Stimulated activated CD4-positive, alpha-beta T cell treated with anti-CD3 and anti-CD28 coated beads, TNF-alpha, amount 100 ng/mL, for 24 hours (primary cell): Measurements from ENCODE around the gene SIX2.
A peak's percentile ranks its signal among the peaks of the same experiment; 100 is the strongest.

ENCODE experiments used
- DNase-seq, 3 experiments: peaks; one replicate each; pipeline ENCODE4 v3.0.0-alpha.2; 2020; ENCODE audit warnings: low read depth in 3 of 3

The SIX2 gene

DNA sequence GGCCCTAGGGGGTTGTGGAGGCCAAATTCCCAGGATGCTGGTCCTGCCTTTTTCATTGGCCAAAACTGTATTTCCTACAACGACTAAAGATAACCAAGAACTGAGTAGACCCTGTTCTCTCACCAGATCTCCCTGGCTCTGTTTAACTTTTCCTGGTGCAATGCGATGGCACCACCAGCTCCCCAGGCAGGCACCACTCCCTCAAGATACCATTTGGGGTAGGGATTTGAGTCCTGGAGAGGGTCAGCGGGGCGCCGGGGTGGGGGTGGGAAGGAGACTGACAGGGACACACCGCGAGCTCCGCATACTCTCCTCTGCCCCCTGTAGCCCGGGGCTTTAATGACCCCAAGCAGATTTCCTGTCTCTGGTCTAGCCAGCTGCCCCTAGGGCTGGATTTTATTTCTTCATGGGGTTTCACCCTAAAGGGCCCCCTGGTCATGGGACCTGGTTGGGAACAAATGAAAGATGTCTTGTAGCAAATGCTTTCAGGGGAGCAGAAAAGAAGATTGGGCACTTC is 7.3 kb downstream of the SIX2 start:
- DNase-seq: no peak

DNA sequence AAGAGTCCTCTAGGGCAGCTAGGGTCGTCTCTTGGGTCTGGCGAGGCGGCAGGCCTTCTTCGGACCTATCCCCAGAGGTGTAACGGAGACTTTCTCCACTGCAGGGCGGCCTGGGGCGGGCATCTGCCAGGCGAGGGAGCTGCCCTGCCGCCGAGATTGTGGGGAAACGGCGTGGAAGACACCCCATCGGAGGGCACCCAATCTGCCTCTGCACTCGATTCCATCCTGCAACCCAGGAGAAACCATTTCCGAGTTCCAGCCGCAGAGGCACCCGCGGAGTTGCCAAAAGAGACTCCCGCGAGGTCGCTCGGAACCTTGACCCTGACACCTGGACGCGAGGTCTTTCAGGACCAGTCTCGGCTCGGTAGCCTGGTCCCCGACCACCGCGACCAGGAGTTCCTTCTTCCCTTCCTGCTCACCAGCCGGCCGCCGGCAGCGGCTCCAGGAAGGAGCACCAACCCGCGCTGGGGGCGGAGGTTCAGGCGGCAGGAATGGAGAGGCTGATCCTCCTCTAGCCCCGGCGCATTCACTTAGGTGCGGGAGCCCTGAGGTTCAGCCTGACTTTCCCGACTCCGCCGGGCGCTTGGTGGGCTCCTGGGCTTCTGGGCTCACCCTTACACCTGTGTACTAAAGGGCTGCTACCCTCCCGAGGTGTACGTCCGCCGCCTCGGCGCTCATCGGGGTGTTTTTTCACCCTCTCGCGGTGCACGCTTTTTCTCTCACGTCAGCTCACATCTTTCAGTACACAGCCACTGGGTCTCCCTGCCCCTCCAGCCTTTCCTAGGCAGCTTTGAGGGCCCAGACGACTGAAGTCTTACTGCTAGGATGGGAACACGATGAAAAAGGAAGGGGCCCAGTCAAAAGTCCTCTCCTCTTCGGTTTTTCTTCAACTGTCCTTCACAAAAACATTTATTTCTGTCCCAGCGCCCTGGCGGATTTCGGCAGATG is 8.1 kb downstream of the SIX2 start:
- DNase-seq: no peak

DNA sequence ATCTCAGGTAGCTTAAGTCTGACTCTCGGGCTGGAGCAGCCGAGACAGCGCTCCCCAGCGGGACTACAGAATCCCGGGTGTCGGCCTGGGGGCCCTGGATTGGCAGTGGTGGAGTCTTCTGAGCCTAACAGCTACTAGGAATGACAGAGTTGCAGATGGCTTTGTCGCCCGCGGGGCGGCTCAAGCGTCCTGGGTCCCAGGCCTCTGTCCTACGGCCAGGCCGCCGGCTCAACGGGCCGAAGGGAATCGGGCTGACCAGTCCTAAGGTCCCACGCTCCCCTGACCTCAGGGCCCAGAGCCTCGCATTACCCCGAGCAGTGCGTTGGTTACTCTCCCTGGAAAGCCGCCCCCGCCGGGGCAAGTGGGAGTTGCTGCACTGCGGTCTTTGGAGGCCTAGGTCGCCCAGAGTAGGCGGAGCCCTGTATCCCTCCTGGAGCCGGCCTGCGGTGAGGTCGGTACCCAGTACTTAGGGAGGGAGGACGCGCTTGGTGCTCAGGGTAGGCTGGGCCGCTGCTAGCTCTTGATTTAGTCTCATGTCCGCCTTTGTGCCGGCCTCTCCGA is 8.8 kb downstream of the SIX2 start:
- no peak for DNase-seq

DNA sequence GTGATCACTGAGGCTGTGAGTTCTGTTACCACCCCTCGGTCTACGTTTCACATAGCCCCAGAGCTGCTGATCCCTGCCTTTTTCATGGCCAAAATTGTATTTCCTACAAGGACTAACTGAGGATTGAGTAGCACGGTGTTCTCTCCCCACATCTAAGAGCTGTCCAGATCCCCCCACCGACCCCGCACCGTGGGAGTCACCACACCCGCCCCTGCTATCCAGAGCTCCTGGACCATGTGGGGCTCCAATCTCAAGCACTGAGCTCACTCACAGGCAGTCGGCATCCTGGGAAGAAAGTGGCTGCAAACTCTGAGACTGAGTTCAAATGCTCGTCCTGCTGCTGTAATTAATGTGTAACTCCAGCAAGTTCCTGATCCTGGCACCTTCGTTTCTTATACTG is 9.7 kb downstream of the SIX2 start:
- DNase-seq: no peak

DNA sequence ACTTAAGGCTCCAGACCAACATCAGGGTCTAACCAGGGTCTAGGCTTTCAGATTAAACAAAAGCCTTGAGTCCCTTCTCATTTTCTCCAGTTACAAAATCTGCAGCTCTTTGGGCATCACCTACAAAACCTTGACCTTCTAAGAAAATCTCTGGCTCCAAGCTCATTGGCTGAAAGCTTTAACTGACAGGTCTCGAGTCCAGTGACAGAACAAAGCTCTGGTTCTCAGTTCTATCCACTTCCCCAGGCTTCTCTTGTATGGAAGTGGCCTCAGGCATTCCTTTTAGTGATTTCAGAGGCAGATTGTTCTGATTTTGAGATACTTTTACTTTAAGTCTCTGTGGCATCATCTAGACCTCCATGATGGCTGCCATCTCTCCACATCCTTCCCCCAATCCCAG is 11.3 kb downstream of the SIX2 start:
- no peak for DNase-seq

DNA sequence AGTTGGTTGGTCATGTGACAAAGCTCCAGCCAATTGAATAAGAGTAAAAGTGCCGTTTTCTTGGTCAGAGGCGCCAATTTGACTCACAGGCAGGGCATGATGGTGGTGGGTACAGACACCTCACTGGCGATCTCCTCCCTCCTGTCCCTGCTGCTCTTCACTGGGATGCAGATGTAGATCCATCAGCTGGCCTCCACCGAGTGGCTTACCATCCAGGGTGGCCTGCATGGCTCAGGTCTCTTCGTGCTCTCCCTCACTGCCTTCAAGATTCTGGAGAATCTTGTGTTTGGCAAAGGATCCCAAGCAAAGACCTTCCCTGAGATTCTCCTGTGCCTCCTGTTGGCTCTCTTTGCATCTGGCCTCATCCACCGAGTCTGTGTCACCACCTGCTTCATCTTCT is 12.9 kb downstream of the SIX2 start:
- DNase-seq: no peak

DNA sequence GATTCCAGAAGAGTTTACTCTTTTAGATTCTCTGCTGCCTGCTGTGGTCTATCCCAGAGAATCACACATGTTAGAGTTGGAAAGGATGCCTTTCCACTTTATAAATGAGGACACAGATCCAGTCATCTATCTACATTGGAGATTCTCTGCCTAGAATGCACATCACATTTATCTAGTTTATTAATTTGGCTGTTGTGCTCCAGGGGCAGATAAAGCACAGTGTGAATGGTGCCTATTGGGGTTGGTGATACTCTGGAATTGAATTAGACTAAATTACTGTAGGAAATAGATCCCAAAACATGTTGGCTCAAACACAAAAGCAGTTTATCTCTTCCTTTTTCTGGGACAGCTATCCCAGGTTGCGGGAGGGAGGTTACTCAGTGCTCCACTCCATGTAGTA is 14.9 kb downstream of the SIX2 start:
- DNase-seq: no peak

DNA sequence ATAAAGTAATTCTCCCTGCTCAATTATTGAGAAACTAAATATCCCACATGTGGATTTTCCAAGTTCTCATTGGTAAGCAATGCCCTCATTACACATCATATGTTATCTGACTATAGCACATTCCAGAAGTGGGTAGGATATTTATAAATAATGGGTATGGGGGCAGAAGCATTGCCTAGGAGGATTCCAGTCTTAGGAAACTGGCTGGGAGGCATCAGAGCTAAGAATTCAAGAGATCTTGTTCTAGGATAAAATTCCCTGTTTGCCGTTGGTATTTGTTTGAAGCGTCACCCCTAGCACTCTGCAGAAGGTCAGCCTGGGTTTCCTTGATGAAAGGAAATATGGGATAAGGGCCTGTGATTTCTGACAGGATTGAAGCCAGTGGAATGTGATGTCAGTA is 20.1 kb downstream of the SIX2 start:
- no peak for DNase-seq

DNA sequence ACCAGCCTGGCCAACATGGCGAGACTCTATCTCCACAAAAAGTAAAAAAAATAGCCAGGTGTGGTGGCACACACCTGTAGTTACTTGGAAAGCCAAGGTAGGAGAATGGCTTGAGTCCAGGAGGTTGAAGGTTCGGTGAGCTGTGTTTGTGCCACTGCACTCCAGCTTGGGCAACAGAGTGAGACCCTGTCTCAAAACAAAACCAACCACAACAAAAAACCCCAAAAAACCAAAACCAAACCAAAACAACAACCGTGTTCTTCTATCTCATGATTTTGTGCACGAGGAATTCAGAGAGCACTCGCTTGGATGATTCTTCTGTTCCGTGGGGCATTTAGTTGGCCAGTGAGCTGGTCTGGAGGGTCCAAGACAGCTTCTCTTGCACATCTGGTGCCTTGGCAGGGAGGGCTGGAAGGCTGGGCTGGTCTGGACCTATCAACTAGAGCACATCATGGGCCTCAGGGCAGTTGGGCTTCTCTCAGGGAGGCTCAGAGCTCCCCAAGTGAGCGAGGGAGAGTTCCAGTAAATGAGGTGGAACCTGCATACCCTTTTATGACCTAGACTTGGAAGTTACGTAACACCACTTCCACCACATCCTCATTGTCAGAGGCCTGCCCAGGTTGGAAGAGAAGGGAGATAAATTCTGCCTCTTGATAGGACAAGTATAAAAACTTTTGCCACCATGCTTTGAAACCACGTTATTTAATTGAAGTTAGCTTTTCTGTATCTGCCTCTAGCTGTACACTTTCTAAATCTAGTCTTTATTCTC is 25.2 kb downstream of the SIX2 start:
- no peak for DNase-seq

DNA sequence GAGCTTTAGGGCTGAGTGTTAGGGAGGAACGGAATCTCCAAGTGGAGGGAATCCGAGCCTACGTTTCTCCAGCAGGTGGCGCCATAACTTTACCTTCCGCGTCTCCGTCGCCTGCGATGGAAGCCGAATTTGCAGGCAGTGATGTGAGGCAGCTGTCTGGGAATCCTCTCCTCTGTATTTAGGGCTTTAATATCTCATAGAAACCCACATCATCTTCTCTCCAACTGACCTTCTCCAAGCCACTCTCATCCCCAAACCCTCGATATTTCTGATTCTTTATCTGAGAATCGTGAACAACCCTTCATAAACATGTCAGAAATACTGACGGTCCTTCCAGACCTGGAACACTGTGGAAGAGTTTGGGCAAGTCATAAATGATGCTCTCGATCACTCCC is 27.5 kb downstream of the SIX2 start:
- peak; percentile 52 to 59 (median 54) for DNase-seq

DNA sequence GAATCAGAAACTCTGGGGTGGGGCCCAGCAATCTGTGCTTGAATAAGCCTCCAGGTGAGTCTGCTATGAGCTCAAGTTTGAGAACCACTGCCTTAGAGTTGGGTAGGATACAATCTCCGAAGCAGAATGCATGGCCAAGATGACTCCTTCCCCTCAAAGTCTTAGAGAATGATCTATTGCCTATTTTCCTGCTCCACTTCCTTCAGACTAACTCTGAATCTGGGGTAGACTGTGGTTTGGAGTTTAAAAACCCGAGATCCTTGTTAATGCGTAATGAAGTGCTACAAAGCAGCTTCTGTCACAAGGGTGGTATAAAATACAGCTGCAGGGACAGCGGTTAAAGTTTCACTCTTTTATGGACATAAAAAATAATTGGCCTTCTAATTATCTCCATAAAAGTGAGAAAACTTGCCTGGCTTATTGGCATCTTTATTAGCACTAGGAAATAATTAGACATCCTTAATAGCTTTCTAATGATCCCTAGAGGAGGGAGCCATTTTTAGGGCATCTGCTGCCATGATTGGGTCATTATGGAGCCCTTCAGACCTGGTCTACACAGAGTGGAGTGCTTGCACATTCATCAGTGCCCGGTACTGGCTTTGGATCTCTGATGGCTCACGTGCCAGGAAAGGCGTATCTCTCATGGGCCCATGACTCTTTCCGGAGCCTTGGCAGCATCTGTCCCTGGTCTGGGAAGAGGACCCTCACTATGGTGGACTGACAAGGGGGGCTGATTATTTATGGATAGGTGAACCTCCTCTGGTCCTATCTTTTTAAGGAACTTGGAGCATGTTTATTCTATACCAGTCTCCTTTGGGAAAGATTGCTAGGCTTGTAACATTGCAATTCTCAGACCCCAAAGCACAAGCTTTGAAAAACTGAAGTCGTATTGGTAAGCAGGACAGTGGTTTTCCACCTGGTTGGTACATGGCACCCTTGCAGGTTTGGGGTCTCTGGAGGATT is 28.2 kb downstream of the SIX2 start:
- no peak for DNase-seq

DNA sequence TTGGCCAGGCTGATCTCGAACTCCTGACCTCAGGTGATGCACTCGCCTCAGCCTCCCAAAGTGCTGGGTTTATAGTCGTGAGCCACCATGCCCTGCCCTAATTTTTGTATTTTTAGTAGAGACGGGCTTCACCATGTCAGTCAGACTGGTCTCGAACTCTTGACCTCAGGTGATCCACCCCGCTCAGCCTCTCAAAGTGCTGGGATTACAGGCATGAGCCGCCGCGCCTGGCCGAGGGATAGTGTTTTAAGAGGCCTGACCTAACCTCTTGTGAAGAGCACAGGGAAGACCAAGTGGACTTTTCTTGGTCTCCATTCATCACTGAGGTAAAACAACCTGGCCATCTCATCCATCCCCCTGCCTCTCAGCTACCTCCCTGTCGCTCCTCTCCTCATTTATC is 29.7 kb downstream of the SIX2 start:
- DNase-seq: no peak

DNA sequence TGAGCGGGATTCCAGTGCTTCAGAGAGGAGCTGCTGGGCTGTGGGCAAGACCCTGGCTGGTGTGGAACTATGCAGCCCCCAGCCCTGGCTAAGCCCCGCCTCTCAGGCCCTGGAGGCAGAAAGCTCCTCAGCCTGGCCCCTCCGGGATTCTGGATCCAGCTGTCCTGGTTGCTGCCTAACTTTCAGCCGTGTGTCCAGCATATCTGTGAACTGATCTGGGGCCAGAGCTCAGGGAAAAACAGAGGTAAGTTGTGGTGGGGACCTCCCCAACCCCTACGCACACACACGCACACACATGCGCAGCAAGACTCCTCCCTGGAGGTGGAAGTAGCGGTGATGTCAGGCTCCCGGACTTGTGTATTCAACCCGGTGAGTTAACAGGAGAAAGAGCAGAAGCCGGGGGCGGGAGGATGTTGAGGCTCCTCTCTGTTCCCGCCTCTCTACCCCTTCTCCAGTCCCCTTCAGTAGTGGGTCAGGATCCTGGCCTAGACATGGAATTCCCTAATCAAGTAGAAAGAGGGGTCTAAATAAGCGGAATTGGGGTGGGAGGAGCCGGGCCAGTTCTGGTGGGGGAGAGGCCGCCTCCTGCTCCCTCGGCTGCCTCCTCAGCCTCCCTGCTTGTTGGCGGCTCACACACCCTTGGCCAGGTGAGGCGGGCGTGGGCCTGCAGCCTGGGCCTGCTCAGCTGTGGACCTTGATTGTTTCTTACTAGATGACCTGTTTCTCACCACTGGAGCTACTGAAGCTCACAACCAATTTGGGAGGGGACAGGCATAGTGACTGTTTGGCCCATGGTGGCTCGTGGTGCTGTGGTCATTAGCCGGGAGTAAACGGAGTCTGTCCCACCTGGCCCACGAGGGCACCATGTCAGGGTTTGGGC is 33.4 kb downstream of the SIX2 start:
- DNase-seq: no peak

DNA sequence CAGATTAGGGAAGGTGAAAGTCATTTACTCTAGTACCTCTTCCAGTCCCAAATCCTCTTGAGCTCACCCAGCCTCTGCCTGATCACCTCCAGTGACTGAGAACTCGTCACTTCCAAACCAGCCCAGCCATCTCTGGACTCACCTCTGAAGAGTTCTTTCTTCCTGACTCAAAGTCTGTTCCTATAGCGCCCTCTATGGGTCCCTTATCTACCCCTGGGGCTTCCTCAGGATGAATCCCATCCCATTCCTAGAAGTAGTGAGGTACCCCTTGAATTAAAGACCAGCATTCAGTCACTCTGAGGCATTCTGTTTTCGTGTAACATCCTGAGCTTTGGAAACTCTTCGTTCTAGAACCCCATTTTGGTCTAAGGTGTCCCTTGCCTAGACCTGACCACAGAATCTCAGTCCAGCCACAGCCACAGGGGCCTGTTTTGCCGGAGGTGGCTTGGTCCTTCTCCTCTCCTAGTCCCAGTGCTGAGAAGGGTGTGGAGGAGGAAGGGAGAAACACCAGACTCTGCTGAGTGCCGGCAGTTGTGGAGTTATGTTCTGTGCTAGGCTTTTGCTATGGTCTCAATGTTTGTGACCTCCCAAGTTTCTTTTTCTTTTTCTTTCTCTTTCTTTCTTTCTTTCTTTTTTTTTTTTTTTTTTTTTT is 35.1 kb downstream of the SIX2 start:
- no peak for DNase-seq

DNA sequence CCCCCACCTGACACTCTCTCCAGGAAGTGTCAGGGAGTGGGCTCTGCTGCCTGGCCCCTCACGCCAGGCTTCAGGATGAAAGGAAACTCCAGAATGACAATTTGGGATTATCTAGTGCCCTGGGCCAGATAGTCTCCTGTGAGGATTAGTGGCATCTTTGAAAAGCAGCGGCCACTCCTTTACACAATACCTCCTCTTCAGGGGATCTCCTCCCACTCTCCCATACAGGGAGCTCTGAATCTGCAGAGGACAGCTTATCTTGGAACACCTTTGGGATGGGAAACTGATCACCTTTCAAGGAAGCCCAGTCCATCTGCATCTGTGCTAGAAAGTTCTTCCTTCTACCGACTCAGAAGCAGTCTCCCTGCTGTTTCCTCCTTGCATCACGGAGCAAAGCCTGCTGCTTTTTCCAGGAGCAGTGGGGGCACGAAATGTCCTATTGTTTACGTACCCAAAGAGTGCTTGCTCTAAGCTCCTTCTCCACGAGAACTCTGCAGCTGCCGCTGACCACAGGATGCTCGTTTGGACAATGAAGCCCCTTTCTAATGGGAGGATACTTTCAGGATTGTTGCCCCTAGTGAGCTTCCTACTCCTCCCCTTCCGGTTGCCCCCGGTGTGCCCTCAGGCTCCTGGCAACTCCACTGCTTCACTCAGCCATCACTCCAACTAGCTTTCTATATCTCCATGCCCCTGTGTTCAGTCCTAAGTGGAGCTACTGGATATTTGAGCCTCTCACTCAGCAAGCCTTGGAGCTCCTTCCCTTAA is 36.3 kb downstream of the SIX2 start:
- DNase-seq: no peak

DNA sequence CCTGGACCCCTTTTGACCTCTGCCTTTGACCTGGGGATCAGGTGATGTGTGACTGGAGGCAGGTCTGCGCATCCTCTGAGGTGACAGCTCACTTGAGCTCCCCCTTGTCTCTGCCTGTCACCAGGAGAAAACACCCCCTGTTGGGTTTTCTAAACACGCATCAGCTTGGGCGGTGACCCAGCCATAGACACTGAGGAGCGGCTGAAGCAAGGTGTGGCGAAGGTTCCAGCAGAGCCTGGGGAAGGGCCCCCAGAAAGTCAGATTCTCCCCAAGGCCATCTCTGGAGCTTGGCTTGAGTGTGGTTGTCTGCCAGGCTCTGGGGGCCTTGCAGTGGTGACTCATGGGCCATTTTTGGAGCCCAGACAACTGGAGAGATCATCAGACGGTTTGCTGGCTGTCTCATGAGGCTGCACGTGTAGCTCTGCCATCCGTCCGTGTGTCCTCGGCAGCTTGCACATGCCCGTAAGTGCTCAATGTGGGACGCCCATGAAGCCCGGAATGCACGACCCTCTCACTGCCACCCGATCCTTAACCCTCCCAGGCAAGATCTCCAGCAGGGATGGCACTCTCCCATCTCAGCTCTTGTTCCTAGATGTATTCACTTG is 38.3 kb downstream of the SIX2 start:
- DNase-seq: no peak

DNA sequence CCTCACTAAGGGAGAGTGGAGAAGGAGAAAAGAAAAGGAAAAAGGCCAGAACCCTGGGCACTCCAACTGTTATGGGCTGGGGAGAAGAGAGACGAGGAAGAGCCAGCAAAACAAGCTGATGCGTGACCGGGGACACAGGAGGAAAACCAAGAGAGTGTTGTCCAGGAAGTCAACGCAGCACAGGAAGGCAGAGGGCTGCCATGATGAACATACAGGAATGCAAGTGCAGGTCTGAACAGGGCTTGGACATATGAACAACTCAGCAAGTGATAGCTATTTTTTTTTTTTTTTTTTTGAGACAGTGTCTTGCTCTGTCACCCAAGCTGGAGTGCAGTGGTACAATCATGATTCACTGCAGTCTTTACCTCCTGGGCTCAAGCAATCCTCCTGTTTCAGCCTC is 39.3 kb downstream of the SIX2 start:
- DNase-seq: no peak

DNA sequence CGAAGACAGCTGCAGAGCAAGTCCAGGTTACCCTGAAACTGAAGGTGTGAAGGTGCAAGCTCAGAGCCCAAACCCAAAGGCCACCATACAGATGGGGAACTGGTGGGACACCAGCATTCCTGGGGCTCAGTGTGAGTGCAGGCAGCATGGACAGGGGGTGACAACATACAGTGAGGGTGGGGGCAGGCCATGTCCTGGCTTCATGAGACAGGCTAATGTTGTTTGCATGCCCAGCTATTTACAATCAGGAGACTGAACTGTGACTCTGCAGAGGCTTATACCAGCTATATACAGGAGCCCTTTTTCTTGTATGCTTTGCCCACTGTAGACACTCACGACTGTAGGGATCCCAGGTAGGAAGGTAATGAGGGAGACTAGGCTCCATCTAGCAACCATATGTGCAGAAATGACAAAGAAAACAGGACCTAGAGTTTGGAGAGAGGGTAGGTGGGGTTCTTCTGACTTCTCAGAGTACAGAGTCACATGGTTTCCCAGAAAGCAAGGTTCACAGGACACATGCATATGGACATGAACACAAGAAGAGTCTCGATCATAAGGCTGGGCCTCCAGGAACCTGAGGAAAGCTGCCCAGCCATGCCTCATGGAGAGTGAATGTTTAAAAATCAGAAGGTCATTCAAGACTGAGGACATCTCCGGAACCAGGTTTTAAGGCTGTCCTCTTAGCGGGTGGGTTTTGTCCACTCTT is 41.4 kb downstream of the SIX2 start:
- no peak for DNase-seq
